ENCODE measurements around the gene PLD1.

- TF ChIP-seq, protein P1, sequence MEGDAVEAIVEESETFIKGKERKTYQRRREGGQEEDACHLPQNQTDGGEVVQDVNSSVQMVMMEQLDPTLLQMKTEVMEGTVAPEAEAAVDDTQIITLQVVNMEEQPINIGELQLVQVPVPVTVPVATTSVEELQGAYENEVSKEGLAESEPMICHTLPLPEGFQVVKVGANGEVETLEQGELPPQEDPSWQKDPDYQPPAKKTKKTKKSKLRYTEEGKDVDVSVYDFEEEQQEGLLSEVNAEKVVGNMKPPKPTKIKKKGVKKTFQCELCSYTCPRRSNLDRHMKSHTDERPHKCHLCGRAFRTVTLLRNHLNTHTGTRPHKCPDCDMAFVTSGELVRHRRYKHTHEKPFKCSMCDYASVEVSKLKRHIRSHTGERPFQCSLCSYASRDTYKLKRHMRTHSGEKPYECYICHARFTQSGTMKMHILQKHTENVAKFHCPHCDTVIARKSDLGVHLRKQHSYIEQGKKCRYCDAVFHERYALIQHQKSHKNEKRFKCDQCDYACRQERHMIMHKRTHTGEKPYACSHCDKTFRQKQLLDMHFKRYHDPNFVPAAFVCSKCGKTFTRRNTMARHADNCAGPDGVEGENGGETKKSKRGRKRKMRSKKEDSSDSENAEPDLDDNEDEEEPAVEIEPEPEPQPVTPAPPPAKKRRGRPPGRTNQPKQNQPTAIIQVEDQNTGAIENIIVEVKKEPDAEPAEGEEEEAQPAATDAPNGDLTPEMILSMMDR (IDR thresholded peaks at IDR 0.05): no peak
- no peak for TF ChIP-seq POLR2A (IDR thresholded peaks at IDR 0.05)
Observed at GRCh38 chr3:171832989-171833388, 22.7 kb upstream of the PLD1 start.

Data from right lobe of liver (tissue), 4 donors.